IPS DF 4.7 (cell line): ENCODE data around the gene IQSEC3.

Source experiments
- DNase-seq: peaks from one replicate; pipeline ENCODE4 v3.0.0-alpha.2; 2013; ENCODE audit warnings: low spot score; ENCODE audit errors: extremely low read depth

The IQSEC3 gene

GRCh38 chr12:196436-196835, 129.9 kb downstream of the IQSEC3 start:
- no peak for DNase-seq

GRCh38 chr12:197347-197746, 130.8 kb downstream of the IQSEC3 start:
- no peak for DNase-seq

GRCh38 chr12:197911-198695, 131.5 kb downstream of the IQSEC3 start:
- no peak for DNase-seq

DNA sequence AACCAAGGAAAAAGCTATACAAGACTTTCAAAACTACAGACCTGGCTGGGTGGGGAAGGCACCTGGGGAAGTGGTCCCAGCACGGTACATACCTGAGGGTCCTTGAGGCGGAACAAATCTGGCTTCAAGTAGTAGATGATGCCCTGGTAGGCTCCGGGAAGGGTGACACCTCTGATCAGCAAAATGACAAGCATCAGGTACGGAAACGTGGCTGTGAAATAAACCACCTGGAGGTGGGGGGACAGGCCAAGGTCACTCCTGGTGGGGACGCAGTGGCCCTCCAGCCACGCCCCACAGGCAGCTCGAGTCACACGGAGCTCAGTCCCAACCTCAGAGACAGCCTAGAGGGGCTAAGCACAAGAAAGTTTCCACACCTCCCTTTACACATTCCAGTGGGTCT, 132.1 kb downstream of the IQSEC3 start:
- DNase-seq = no peak

GRCh38 chr12:201361-201760, 134.8 kb downstream of the IQSEC3 start:
- DNase-seq = no peak

DNA sequence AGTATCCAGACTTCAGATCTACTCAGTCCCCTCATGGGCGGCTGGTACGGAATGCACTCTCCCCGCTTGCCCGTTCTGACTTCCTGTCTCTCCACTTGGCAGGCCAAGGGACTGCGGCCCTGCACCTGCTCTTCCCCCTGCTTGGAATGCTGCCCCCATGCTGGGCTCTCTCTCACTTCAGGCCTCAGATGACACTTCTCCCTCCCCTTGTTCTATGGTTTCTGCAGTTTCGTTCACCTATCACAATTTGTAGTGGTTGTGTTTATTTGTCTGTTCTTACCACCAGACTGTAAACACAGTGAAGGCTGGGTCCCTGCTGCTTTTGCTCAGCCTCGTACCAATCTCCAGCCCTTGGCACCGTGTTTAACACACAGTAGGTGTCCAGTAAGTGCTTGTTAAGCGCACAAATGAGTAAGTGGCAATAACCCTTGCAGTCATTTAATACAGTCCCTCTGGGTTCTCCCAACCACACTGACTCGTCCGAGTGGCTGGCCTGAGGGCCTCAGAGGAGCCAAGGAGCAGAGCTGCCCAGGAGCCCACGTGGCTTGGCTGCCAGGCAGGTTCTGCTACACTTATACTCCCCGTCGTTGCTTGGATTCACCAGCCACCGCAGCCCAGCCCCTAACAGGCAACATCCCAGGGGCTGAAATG, 135.6 kb downstream of the IQSEC3 start:
- DNase-seq = no peak

DNA sequence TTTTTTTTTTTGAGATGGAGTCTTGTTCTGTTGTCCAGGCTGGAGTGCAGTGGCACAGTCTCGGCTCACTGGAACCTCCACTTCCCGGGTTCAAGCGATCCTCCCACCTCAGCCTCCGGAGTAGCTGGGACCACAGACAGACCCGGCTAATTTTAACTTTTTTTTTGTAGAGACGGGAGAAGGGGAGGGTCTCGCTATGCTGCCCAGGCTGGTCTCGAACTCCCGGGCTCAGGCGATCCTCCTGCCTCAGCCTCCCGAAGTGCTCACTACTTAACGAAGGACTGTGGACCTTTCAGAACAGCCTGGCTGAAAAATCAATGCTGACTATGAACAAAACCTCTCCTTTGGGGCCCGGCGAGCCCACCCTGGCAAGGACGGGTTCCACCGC, 136.5 kb downstream of the IQSEC3 start:
- no peak for DNase-seq

- no peak for DNase-seq
Measured at GRCh38 chr12:203462-204260, 137.1 kb downstream of the IQSEC3 start.

DNA sequence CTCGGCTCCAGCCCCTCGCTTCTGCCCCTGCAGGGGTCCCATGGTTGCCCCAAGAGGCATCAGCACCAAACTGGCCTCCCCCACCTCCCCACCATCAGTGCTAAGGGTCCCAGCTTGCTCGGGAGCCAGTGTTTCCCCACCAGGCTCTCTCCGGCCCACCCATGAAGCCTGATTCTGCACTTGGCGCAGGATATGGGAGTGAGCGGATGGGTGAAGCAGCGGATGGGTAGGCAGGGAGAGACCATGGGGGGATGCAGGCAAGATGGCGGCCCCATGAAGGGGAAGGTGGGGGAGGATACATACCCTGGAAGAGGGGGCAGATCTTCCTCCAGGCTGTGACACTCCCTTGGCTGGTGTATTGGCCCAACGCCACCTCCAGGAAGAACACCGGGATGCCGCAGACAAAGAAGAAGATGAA, 137.7 kb downstream of the IQSEC3 start:
- DNase-seq = no peak

- DNase-seq = no peak
Measured at GRCh38 chr12:205026-205425, 138.5 kb downstream of the IQSEC3 start.

GRCh38 chr12:206746-207440, 140.3 kb downstream of the IQSEC3 start:
- no peak for DNase-seq

- DNase-seq = no peak
Measured at GRCh38 chr12:207804-208203, 141.2 kb downstream of the IQSEC3 start.

DNA sequence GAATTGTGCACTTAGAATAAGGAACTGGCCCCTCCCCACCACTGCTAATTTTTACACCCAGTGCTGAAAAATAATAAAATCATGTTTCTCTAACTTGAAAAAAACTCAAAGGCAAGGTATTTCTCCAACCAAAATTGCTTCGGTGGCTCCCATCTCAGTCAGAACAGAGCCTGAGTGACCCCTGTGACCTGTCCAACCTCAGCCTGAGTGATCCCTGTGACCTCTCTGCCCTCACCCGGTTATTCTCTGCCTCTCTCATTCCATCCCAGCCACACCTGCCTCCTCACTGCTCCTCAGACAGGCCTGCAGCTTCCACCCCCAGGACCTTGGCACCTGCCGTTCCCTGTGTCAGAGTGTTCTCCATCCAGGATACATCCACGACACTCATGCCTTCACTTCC, 142.2 kb downstream of the IQSEC3 start:
- no peak for DNase-seq

DNA sequence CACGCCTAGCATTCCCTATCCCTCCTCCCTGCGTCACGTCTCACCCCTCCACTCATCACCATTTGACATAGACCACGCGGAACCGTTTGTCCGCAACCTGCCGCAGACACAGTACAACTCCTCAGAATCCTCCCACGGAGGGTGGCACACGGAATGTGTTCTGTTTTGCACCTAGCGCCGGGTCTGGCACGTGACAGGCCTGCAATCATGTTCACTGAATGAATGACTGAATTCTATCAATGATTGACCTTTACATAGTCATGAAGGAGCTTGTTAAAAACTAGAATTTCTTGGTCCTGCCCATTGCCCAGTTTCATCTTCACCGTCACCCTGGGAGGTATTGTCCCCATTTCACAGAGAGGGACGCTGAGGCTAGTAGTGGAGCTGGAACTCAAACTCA, 142.7 kb downstream of the IQSEC3 start:
- no peak for DNase-seq

- DNase-seq = no peak
Measured at GRCh38 chr12:209851-210250, 143.3 kb downstream of the IQSEC3 start.

DNA sequence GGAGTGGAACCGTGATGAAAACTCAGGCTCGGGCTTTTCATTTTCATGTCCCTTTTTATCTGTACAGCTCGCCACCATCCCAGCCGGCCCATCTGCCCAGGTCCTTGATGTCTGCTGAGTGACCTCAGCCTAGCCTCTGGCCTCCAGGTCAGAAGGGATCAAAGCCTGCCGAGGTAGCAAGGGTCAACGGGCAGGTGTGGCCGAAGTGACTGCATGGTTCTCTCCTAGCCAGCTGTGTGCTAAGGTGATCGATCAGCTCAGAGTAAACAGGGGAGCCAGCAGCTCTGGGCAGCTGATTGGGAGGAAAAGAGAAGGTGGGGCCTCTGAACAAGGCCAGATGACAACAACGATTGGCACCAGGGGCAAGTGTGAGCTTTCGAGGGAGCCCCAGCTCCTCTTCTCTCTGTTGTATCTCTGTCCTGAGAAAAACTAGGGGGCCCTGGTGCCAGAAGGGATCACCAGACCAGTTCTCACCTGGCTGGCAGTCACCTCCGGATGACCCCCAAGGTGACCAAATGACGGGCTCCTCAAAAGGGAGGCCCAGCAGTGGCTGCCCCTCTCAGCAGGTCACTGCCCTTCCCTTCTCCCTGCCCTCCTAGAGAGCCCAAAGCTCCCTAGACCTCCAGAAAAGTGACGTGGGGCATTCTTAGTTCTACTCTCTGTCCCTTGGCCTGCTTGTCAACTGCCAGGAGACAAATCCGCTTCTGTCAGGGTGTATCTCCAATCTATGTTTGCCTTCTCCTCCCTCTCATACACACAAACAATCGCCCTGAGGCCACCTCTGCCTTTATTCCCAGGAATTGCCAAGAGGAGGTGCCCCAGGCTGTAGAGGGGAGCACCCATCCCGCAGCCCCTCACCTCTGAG, 143.9 kb downstream of the IQSEC3 start:
- no peak for DNase-seq

DNA sequence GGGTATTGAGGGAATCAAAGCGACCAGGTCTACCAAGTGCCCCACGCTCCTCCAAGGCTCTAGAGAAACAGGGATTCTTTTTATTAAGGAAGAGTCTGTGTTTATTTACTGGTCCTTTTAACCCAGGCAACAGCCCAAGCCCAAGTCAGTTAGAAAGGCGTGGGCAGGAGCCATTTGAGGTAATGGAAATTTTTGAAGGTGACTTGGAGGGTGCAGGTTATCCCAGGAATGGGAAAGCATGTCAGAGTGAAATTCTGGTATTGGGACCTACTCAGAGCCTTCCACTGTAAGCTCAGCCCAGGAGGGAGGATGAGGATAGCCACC, 144.5 kb downstream of the IQSEC3 start:
- DNase-seq = no peak

GRCh38 chr12:211639-212414, 145.3 kb downstream of the IQSEC3 start:
- DNase-seq = no peak

GRCh38 chr12:212415-212714, 145.8 kb downstream of the IQSEC3 start:
- no peak for DNase-seq
